Measurements from ENCODE around the gene TRMT10B.

DNA sequence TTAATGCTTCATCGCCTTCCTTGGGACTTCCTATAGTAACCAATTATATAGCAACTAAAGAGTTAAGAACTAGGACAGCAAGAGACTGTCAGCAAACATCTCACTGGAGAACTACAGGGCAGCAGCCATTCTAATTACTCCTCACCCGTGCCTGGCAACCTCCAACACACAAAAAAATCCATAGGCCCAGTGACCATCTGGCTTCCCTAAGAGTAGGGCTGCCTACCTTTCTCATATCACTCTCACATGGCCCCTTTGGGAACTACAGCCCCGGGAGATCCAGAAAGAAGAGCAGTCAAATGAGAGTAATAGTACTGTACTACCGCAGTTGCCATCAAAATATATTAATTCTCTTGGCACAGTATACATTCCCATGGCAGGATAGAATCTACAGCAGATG is 52.7 kb downstream of the TRMT10B start:
- TF ChIP-seq, protein P1, sequence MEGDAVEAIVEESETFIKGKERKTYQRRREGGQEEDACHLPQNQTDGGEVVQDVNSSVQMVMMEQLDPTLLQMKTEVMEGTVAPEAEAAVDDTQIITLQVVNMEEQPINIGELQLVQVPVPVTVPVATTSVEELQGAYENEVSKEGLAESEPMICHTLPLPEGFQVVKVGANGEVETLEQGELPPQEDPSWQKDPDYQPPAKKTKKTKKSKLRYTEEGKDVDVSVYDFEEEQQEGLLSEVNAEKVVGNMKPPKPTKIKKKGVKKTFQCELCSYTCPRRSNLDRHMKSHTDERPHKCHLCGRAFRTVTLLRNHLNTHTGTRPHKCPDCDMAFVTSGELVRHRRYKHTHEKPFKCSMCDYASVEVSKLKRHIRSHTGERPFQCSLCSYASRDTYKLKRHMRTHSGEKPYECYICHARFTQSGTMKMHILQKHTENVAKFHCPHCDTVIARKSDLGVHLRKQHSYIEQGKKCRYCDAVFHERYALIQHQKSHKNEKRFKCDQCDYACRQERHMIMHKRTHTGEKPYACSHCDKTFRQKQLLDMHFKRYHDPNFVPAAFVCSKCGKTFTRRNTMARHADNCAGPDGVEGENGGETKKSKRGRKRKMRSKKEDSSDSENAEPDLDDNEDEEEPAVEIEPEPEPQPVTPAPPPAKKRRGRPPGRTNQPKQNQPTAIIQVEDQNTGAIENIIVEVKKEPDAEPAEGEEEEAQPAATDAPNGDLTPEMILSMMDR (conservative IDR thresholded peaks at IDR 0.05), result no peak
- TF ChIP-seq EZH2 (IDR thresholded peaks at IDR 0.05; ENCODE audit: low read depth), result no peak
